DMS153 treated with DMSO at 0.1 percent for 48 hours (cell line): ENCODE results near the gene NUMB.

ENCODE experiments used
- DNase-seq: peaks from one replicate; lab custom pipeline; 2025; ENCODE audit not compliant: unreplicated experiment; lab: John Stamatoyannopoulos, UW

NUMB gene

GRCh38 chr14:73262427-73263183 lies 195.7 kb downstream of the NUMB start:
- DNase-seq, result no peak

GRCh38 chr14:73261520-73262426 lies 196.6 kb downstream of the NUMB start:
- no peak for DNase-seq

GRCh38 chr14:73261075-73261474 lies 197.3 kb downstream of the NUMB start:
- no peak for DNase-seq

- no peak for DNase-seq
These were observed 197.8 kb downstream of the NUMB start for GRCh38 chr14:73260574-73260973.

- DNase-seq, result no peak
These were observed 198.5 kb downstream of the NUMB start for GRCh38 chr14:73259837-73260236.

- no peak for DNase-seq
These were observed 199.3 kb downstream of the NUMB start for GRCh38 chr14:73258845-73259611.

- DNase-seq, result no peak
These were observed 200.3 kb downstream of the NUMB start for GRCh38 chr14:73258076-73258475.

- DNase-seq, result no peak
These were observed 202.6 kb downstream of the NUMB start for GRCh38 chr14:73255693-73256225.

- DNase-seq, result no peak
These were observed 203.3 kb downstream of the NUMB start for GRCh38 chr14:73255005-73255400.

GRCh38 chr14:73254247-73255004 lies 203.9 kb downstream of the NUMB start:
- DNase-seq, result no peak

- no peak for DNase-seq
These were observed 204.6 kb downstream of the NUMB start for GRCh38 chr14:73253721-73254120.

- DNase-seq, result no peak
These were observed 205.1 kb downstream of the NUMB start for GRCh38 chr14:73253323-73253610.

GRCh38 chr14:73252491-73253322 lies 205.6 kb downstream of the NUMB start:
- no peak for DNase-seq

GRCh38 chr14:73251516-73252215 lies 206.7 kb downstream of the NUMB start:
- DNase-seq, result no peak

- peak; percentile 28 for DNase-seq
These were observed 207.4 kb downstream of the NUMB start for GRCh38 chr14:73250781-73251500.

- no peak for DNase-seq
These were observed 208.0 kb downstream of the NUMB start for GRCh38 chr14:73250317-73250713.

GRCh38 chr14:73249564-73250316 lies 208.6 kb downstream of the NUMB start:
- no peak for DNase-seq

- no peak for DNase-seq
These were observed 209.2 kb downstream of the NUMB start for GRCh38 chr14:73249108-73249507.
